RWPE2 (cell line): ENCODE measurements around the gene ZDHHC1.
A peak's percentile ranks its signal among the peaks of the same experiment; 100 is the strongest.
"Not testable (repeated sequence)": the region's sequence is repeated elsewhere in the genome, so short reads cannot be mapped to it uniquely, and the experiment has no call there.

Experiments used
- ATAC-seq: fragments of 200-7000 bp; cut with Tn5 transposase; 3 replicates; pipeline ENCODE4 v1.9.1; 2021; ENCODE audit warnings: low read depth
- DNase-seq: peaks from one replicate; pipeline ENCODE4 v3.0.0-alpha.2; 2020; ENCODE audit warnings: low spot score
- H3K27ac ChIP-seq: fragments of 450-650 bp; 2 replicates; pipeline ENCODE4 v1.5.1; 2017; ENCODE audit warnings: mild to moderate bottlenecking; ENCODE audit not compliant: poor library complexity, severe bottlenecking
- H3K27me3 ChIP-seq: fragments of 250-450 bp; sonication (Bioruptor Pico); 2 replicates; pipeline ENCODE4 v1.5.1; 2021; ENCODE audit warnings: mild to moderate bottlenecking, moderate library complexity; ENCODE audit not compliant: insufficient read depth, poor library complexity, severe bottlenecking
- H3K36me3 ChIP-seq: fragments of 250-450 bp; sonication (Bioruptor Pico); 2 replicates; pipeline ENCODE4 v1.5.1; 2020; ENCODE audit warnings: low read depth, mild to moderate bottlenecking, moderate library complexity
- H3K4me1 ChIP-seq: fragments of 250-450 bp; sonication (Bioruptor Pico); 2 replicates; pipeline ENCODE4 v1.5.1; 2021; ENCODE audit warnings: mild to moderate bottlenecking, moderate library complexity; ENCODE audit not compliant: insufficient read depth, poor library complexity, severe bottlenecking
- H3K4me3 ChIP-seq: fragments of 250-450 bp; sonication (Bioruptor Pico); 2 replicates; pipeline ENCODE4 v1.5.1; 2021; ENCODE audit warnings: mild to moderate bottlenecking, moderate library complexity; ENCODE audit not compliant: severe bottlenecking
- H3K9me3 ChIP-seq: fragments of 250-450 bp; sonication (Bioruptor Pico); 2 replicates; pipeline ENCODE4 v1.5.1; 2021; ENCODE audit warnings: mild to moderate bottlenecking, moderate library complexity; ENCODE audit not compliant: severe bottlenecking
- TF ChIP-seq, protein P1 (sequence below): fragments of 450-650 bp; IDR thresholded peaks from one replicate; pipeline ENCODE4 v1.5.1; 2017; ENCODE audit warnings: mild to moderate bottlenecking, moderate library complexity; ENCODE audit not compliant: poor library complexity, severe bottlenecking

ZDHHC1 gene

DNA sequence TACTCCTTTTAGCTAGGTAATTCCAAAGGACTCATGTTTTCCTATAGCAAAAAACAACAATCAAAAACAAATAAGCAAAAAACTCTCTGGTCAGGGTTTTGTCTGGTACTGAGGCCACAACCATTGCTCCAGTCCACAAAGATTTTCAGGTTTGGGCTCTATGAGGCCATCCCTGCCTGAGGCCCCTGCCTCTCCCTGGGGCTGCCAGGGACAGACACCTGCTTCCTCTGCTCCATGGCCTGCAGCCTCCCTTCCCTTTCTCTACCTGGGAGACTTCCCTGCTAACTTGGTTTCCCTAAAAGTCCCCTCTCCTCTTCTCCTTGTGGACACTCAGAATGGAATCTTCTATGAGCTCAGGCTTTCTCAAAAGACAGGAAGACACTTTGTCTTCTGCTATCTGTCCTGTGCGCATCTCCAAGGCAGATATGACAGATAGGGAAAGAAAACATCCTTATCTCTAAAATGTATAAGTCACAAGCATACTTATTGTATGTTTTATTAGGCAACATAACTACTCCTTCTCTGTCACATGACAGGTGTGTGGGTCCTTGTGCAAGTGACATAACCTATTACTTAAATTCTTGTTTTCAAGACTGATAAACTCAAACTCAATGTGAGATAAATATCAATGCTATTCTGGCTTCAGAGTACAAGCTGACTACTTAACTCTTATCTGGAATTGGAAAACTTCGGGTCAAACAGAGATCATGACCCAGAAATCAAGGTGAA lies 1.2 kb upstream of the ZDHHC1 start:
- TF ChIP-seq, protein P1, sequence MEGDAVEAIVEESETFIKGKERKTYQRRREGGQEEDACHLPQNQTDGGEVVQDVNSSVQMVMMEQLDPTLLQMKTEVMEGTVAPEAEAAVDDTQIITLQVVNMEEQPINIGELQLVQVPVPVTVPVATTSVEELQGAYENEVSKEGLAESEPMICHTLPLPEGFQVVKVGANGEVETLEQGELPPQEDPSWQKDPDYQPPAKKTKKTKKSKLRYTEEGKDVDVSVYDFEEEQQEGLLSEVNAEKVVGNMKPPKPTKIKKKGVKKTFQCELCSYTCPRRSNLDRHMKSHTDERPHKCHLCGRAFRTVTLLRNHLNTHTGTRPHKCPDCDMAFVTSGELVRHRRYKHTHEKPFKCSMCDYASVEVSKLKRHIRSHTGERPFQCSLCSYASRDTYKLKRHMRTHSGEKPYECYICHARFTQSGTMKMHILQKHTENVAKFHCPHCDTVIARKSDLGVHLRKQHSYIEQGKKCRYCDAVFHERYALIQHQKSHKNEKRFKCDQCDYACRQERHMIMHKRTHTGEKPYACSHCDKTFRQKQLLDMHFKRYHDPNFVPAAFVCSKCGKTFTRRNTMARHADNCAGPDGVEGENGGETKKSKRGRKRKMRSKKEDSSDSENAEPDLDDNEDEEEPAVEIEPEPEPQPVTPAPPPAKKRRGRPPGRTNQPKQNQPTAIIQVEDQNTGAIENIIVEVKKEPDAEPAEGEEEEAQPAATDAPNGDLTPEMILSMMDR, result no peak
- no peak for ATAC-seq

DNA sequence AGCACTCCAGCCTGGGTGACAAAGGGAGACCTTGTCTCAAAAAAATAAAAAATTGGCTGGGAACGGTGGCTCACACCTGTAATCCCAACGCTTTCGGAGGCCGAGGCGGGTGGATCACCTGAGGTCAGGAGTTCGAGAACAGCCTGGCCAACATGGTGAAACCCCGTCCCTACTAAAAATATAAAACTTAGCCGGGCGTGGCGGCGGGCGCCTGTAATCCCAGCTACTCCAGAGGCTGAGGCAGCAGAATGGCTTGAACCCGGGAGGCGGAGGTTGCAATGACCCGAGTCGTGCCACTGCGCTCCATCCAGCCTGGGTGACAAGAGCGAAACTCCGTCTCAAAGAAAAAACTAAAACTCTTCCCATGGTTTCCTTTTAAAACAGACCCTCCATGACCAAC lies 856 bp downstream of the ZDHHC1 start:
- H3K9me3 ChIP-seq, DNase-seq, ATAC-seq, H3K27me3 ChIP-seq, H3K4me1 ChIP-seq, H3K36me3 ChIP-seq: not testable (repeated sequence)
- Histone ChIP-seq H3K4me3 (peak overlapping the region; percentile 67), H3K27ac (peak overlapping the region; percentile 11)

More for the DNA sequence above, 1.2 kb upstream of the ZDHHC1 start:
- no peaks in the 10 kb centered on the region for H3K9me3 ChIP-seq
- H3K27ac ChIP-seq, result no peak overlapping the region
- no peaks in the 10 kb centered on the region for H3K27me3 ChIP-seq
- H3K36me3 ChIP-seq, result no peaks in the 10 kb centered on the region
- H3K4me3 ChIP-seq, result no peak overlapping the region
- H3K4me1 ChIP-seq, result no peaks in the 10 kb centered on the region
- DNase-seq, result no peak

DNA sequence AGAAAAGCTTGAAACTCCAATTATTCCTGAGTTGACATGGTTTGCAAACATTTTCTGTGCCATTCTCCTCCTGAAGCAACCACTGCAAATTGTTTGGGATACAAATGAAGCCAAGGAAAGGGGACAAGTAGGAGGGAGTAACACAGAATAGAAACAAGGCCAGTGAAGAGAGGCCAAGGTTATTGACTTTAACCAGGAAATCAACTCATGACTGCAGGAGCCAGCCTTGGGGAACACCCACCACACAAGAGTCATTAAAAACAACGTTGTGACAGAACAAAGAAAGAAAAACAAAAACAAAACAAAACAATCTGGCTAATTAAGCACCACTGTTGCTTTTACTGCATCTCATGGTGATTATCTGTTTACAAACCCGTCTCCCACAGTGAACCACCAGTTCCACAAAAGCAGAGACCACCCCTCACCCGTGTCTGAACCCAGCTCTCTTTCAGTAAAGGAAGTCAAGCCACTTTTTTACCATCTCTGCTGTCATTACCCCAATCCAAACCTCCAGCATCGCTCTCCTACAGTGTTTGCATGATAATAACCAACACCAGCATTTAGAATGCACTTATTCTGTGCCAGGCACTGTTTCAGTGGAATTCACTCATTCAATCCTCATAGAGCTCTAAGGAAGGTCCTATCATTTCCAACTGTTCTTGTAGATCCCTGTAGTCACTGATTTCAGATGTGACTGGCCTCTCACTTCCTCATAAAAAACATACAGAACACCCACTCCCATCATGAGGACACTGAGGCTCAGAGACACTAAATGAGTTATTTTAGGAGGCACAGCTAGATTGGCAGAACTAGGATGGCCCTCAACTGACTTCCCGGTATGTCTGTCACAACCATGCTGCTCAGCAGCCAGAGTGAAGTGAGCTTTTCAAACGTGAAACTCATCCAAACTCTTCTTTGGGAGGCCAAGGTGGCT lies 2.0 kb downstream of the ZDHHC1 start:
- Histone ChIP-seq H3K36me3 (no peaks in the 10 kb centered on the region), H3K9me3 (no peaks in the 10 kb centered on the region), H3K27ac (no peak overlapping the region), H3K4me1 (no peaks in the 10 kb centered on the region), H3K4me3 (no peak overlapping the region), H3K27me3 (no peaks in the 10 kb centered on the region)
- ATAC-seq, result no peak
- no peak for DNase-seq
- TF ChIP-seq, protein P1, result no peak

DNA sequence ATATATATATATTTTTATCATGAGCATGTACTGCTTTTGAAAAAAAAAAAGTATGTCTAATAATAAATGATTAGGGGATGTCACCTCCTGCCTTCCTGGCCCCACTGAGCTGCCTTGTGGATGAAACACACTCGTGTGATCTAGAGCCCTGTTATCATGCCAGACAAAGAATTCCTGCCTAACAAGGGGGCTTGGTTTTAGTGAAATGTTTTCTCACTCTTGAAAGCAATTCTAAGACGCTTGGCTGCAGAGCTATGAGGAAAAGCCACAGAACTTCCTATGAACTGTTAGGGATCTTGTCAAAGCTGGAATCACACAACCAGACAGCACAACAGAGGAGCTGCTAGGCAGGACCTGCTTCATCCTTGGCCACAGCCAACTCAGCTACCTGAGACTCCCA lies 4.0 kb downstream of the ZDHHC1 start:
- TF ChIP-seq, protein P1, result no peak
- H3K27me3 ChIP-seq, result no peaks in the 10 kb centered on the region
- H3K36me3 ChIP-seq, result no peaks in the 10 kb centered on the region
- DNase-seq, result no peak
- no peak overlapping the region for H3K27ac ChIP-seq
- no peak for ATAC-seq
- H3K4me3 ChIP-seq, result no peak overlapping the region
- no peaks in the 10 kb centered on the region for H3K9me3 ChIP-seq
- H3K4me1 ChIP-seq, result no peaks in the 10 kb centered on the region

DNA sequence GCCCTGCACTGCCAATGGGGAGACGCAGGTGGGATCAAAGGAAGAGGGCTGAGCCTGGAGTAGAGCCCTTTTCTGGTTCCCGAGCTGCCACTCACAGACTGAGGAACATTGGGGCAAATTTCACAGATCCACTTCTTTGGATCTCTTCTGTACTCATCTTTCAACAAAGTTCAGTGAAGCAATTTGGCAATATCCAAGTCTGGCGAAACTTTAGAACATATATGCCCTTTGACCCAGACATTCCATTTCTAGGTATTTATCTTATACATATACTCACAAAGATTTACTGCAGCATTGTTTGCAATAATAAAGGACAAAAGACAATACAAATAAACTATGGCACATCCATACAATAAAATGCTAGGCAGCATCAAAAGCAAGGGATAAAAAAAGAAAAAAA lies 4.9 kb downstream of the ZDHHC1 start:
- TF ChIP-seq, protein P1, result no peak
- ATAC-seq (no peak), DNase-seq (no peak)
- Histone ChIP-seq H3K27me3 (no peaks in the 10 kb centered on the region), H3K27ac (no peak overlapping the region), H3K4me3 (no peak overlapping the region), H3K9me3 (no peaks in the 10 kb centered on the region), H3K36me3 (no peaks in the 10 kb centered on the region), H3K4me1 (peaks cover 8% of the 10 kb centered on the region)
